GM12892 (cell line): ENCODE data around the gene IL6R.

Experiments
- POLR2A ChIP-seq: IDR thresholded peaks from 2 replicates; pipeline ENCODE4 v1.6.1; 2011; ENCODE audit warnings: low read depth, low read length, control low read depth
- POLR2AphosphoS5 ChIP-seq: IDR thresholded peaks from 2 replicates; pipeline ENCODE4 v1.6.1; 2011; ENCODE audit warnings: low read depth, low read length, control low read depth

- TF ChIP-seq POLR2AphosphoS5: no peak
- no peak for TF ChIP-seq POLR2A
Observed at GRCh38 chr1:154466206-154466605, 61.1 kb downstream of the IL6R start.
